HepG2 (cell line): ENCODE results near the gene MEGF6. TPM values are rescaled to one million over a fixed set of nuclear protein-coding genes. Genes with fewer than 3 reads are reported as not detected.

Experiments
- ATAC-seq: fragments of 200-7000 bp; cut with Tn5 transposase; 3 replicates; pipeline ENCODE4 v1.9.1; 2020; ENCODE audit warnings: mild to moderate bottlenecking, moderate library complexity
- BruUV-seq: library from RNA; stranded (reverse); fragments of 400-500 nt; replicated peaks from 2 replicates; lab custom pipeline; 2021; lab: Mats Ljungman, UMichigan
- CTCF ChIA-PET: fragments of 300-600 bp; formaldehyde crosslinking; extraction: SDS; loops from one replicate; lab custom pipeline; 2021; ENCODE audit warnings: low total read pairs, inconsistent platforms, low intra/inter-chr PET ratio; lab: Yijun Ruan, JAX
- POLR2A ChIA-PET: fragments of 350-600 bp; sonication (Branson Sonifier 250); formaldehyde crosslinking; loops from one replicate; lab custom pipeline; 2020; ENCODE audit warnings: antibody characterized with exemption, inconsistent platforms; lab: Yijun Ruan, JAX
- DNase-seq: peaks from one replicate; pipeline ENCODE4 v3.0.0-alpha.2; 2015; ENCODE audit warnings: low spot score
- FAIRE-seq: peaks from 3 replicates; lab custom pipeline; 2011; peaks lifted over from hg19 to GRCh38; lab: Jason Lieb, UNC
- H2AFZ ChIP-seq: one replicate; pipeline ENCODE4 v1.6.1; 2011; ENCODE audit warnings: low read length, inconsistent platforms
- H3K27ac ChIP-seq: fragments of 300-600 bp; 3 replicates; pipeline ENCODE4 v1.8.0; 2011; ENCODE audit warnings: mixed run types, mild to moderate bottlenecking, mixed read lengths, low read length, inconsistent platforms; ENCODE audit not compliant: insufficient read depth; ENCODE audit errors: extremely low read length
- H3K27me3 ChIP-seq, 2 experiments: fragments of 200-600 bp in 1 of 2; 2 replicates in 1 of 2; 3 replicates in 1 of 2; pipeline versions ENCODE4 v1.6.0 to v1.8.0; 2011; ENCODE audit warnings: low read length in 2 of 2, mild to moderate bottlenecking in 2 of 2, moderate library complexity in 2 of 2, inconsistent platforms in 1 of 2; ENCODE audit not compliant: insufficient read depth in 2 of 2, control insufficient read depth in 1 of 2
- H3K36me3 ChIP-seq, 2 experiments: fragments of 200-600 bp in 1 of 2; replicated peaks in 1 of 2; 2 replicates in 1 of 2; 3 replicates in 1 of 2; pipeline versions ENCODE4 v1.5.1 to v1.8.0; 2011; ENCODE audit warnings: low read length in 2 of 2, inconsistent platforms in 1 of 2; ENCODE audit not compliant: insufficient read depth in 2 of 2, control insufficient read depth in 1 of 2
- H3K4me1 ChIP-seq: 2 replicates; pipeline ENCODE4 v1.5.1; 2012; ENCODE audit warnings: low read length, inconsistent platforms; ENCODE audit not compliant: insufficient read depth
- H3K4me2 ChIP-seq: 2 replicates; pipeline ENCODE4 v1.6.0; 2011; ENCODE audit warnings: low read depth, low read length, inconsistent platforms
- H3K4me3 ChIP-seq, 3 experiments: fragments of 200-600 bp in 1 of 3; sonication (generic), shearing (Covaris generic) in 1 of 3; replicated peaks in 1 of 3; 2 replicates each; pipeline ENCODE4 v1.5.1; 2011 to 2016; ENCODE audit warnings: low read length in 3 of 3, inconsistent platforms in 2 of 3, low read depth in 2 of 3, mild to moderate bottlenecking in 2 of 3, control low read depth in 1 of 3, mixed read lengths in 1 of 3; ENCODE audit not compliant: insufficient read depth in 1 of 3
- H3K79me2 ChIP-seq: one replicate; pipeline ENCODE4 v1.6.1; 2011; ENCODE audit warnings: low read length, inconsistent platforms; ENCODE audit not compliant: insufficient read depth
- H3K9ac ChIP-seq: 2 replicates; pipeline ENCODE4 v1.6.0; 2011; ENCODE audit warnings: mild to moderate bottlenecking, low read depth, low read length, inconsistent platforms; ENCODE audit not compliant: insufficient read depth
- H3K9me3 ChIP-seq: 2 replicates; pipeline ENCODE4 v1.5.1; 2012; ENCODE audit warnings: mild to moderate bottlenecking, low read length
- H4K20me1 ChIP-seq: 2 replicates; pipeline ENCODE4 v1.6.0; 2011; ENCODE audit warnings: inconsistent platforms, mild to moderate bottlenecking, low read length, moderate library complexity; ENCODE audit not compliant: insufficient read depth
- CREB1 ChIP-seq, 2 experiments: fragments of 450-650 bp in 1 of 2; IDR thresholded peaks; 2 replicates each; pipeline ENCODE4 v1.6.1; 2016 to 2017; ENCODE audit warnings: control low read depth in 1 of 2, mild to moderate bottlenecking in 1 of 2, missing compliant biosample characterization in 1 of 2, missing genetic modification characterization in 1 of 2
- FOXA3 ChIP-seq: IDR thresholded peaks from 2 replicates; pipeline ENCODE4 v1.6.1; 2016; ENCODE audit warnings: missing genetic modification reagents, missing compliant biosample characterization
- GATAD1 ChIP-seq: IDR thresholded peaks from 2 replicates; pipeline ENCODE4 v1.6.1; 2016; ENCODE audit warnings: missing genetic modification reagents, missing compliant biosample characterization
- KDM2A ChIP-seq: sonication (generic); formaldehyde crosslinking; IDR thresholded peaks from 2 replicates; pipeline ENCODE4 v1.4.0; 2020; ENCODE audit warnings: low read depth, missing genetic modification reagents, borderline replicate concordance
- KLF12 ChIP-seq: sonication (generic); formaldehyde crosslinking; IDR thresholded peaks from 2 replicates; pipeline ENCODE4 v1.4.0; 2020; ENCODE audit warnings: missing genetic modification reagents, borderline replicate concordance
- NR3C1 ChIP-seq: sonication (generic); formaldehyde crosslinking; IDR thresholded peaks from 2 replicates; pipeline ENCODE4 v1.4.0; 2020; ENCODE audit warnings: missing genetic modification reagents
- SIX1 ChIP-seq: sonication (generic); formaldehyde crosslinking; IDR thresholded peaks from 2 replicates; pipeline ENCODE4 v1.4.0; 2020; ENCODE audit warnings: missing genetic modification reagents, borderline replicate concordance
- TEAD3 ChIP-seq: optimal IDR thresholded peaks from 2 replicates; pipeline ENCODE3; 2016; ENCODE audit warnings: borderline replicate concordance
- ZFY ChIP-seq: sonication (generic); formaldehyde crosslinking; IDR thresholded peaks from 2 replicates; pipeline ENCODE4 v1.4.0; 2020; ENCODE audit warnings: missing genetic modification reagents
- ZHX1 ChIP-seq: sonication (generic); formaldehyde crosslinking; IDR thresholded peaks from 2 replicates; pipeline ENCODE4 v1.8.1; 2022; ENCODE audit warnings: low read depth, mild to moderate bottlenecking, missing genetic modification reagents
- ZKSCAN8 ChIP-seq: IDR thresholded peaks from 2 replicates; pipeline ENCODE4 v1.6.1; 2016; ENCODE audit warnings: borderline replicate concordance, missing genetic modification reagents, missing compliant biosample characterization
- ZMYM4 ChIP-seq: sonication (generic); formaldehyde crosslinking; IDR thresholded peaks from 2 replicates; pipeline ENCODE4 v1.8.1; 2023; ENCODE audit warnings: mild to moderate bottlenecking, missing genetic modification reagents
- ZNF282 ChIP-seq: fragments of 450-650 bp; IDR thresholded peaks from 2 replicates; pipeline ENCODE4 v1.6.1; 2018; ENCODE audit not compliant: partially characterized antibody
- ZNF335 ChIP-seq: sonication (generic); formaldehyde crosslinking; IDR thresholded peaks from 2 replicates; pipeline ENCODE4 v1.4.0; 2020; ENCODE audit warnings: missing genetic modification reagents
- ZNF556 ChIP-seq: sonication (generic); formaldehyde crosslinking; IDR thresholded peaks from 2 replicates; pipeline ENCODE4 v1.4.0; 2020; ENCODE audit warnings: mild to moderate bottlenecking, missing genetic modification reagents, borderline replicate concordance
- WGBS: methylation state at CpG from one replicate; pipeline ENCODE4 v1.1.6; 2017; ENCODE audit warnings: low lambda C conversion rate; 5-methylcytosine and 5-hydroxymethylcytosine counted together
- in situ Hi-C: cut with HindIII; loops from 2 replicates; pipeline ENCODE4 v1.10.0; 2017; ENCODE audit warnings: low pct_unique_long_range_greater_than_20kb; ENCODE audit not compliant: extremely low pct_ligation_motif_present
- intact Hi-C: fragments of 100-400 bp; cut with micrococcal nuclease; formaldehyde crosslinking; loops from one replicate; pipeline ENCODE4 v1.10.0; 2022; ENCODE audit not compliant: unreplicated experiment
- polyA plus RNA-seq, 8 experiments: library from polyadenylated mRNA; depleted of rRNA in 3 of 8; stranded (reverse) in 7 of 8; unstranded in 1 of 8; fragments of >200 nt; fragmentation: Illumina TruSeq in 4 of 8; extraction: Trizol in 4 of 8; gene quantifications; 2 replicates each; pipeline versions ENCODE4 v1.2.1 to v1.2.3, GENCODE V29; 2011 to 2016; ENCODE audit warnings: low read depth in 4 of 8, missing spikeins in 1 of 8, mixed read lengths in 1 of 8; ENCODE audit not compliant: insufficient read depth in 1 of 8
- total RNA-seq, 5 experiments: library from RNA; depleted of rRNA; stranded (reverse); fragments of >200 nt; fragmentation: Illumina TruSeq; extraction: Trizol; gene quantifications; 2 replicates each; pipeline ENCODE4 v1.2.3, GENCODE V29; 2016; ENCODE audit warnings: low read depth in 1 of 5
- TF ChIP-seq, protein P1 (sequence below): sonication (generic); formaldehyde crosslinking; IDR thresholded peaks from 2 replicates; pipeline ENCODE4 v1.4.0; 2020; ENCODE audit warnings: missing genetic modification reagents, borderline replicate concordance
- TF ChIP-seq, protein P2 (sequence below): sonication (generic); formaldehyde crosslinking; IDR thresholded peaks from 2 replicates; pipeline ENCODE4 v1.8.1; 2023; ENCODE audit warnings: mild to moderate bottlenecking, missing genetic modification reagents, borderline replicate concordance
- TF ChIP-seq, protein P3 (sequence below): sonication (generic); formaldehyde crosslinking; IDR thresholded peaks from 2 replicates; pipeline ENCODE4 v1.5.0; 2020; ENCODE audit warnings: missing genetic modification reagents, mild to moderate bottlenecking, borderline replicate concordance
- TF ChIP-seq, protein P4 (sequence below): IDR thresholded peaks from 2 replicates; pipeline ENCODE4 v1.6.1; 2016; ENCODE audit warnings: low read depth, control low read depth

The MEGF6 gene
- total and polyA plus RNA-seq, 2 of the 13 experiments (the other 11 are each of a cell fraction or from before 2014, with no cell fraction given) = 1.9 TPM

DNA sequence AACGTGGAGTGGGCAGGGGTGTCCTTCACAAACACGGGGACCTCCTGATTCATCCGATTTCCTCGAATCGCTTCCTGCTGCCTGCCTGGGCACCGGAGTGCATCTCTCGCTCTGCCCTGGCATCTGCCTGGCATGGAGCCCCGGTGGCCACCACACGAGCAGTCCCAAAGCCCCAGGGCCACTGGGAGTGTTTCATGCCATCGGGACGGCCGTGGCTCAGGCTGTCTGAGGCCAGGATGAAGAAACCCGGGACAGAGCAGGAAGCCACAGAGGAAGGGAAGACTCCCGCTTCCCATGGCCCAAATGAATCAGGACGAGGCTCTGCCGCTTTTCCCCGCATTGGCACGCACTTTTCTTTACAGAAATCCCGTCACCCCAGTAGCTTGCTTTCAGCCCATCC, 32.4 kb downstream of the MEGF6 start:
- Histone ChIP-seq H4K20me1 (no peaks in the 10 kb centered on the region), H2AFZ (no peak overlapping the region), H3K36me3 (no peaks in the 10 kb centered on the region), H3K4me1 (no peaks in the 10 kb centered on the region), H3K27me3 (peaks cover 19 to 46% of the 10 kb centered on the region in 2 experiments), H3K27ac (no peak overlapping the region), H3K4me2 (no peak overlapping the region), H3K9me3 (no peaks in the 10 kb centered on the region), H3K9ac (no peak overlapping the region), H3K4me3 (no peak overlapping the region), H3K79me2 (no peaks in the 10 kb centered on the region)
- CTCF ChIA-PET = no interaction called here
- POLR2A ChIA-PET = no interaction called here
- ATAC-seq (no peak), DNase-seq (no peak), FAIRE-seq (no peak)
- 19% methylated on average over 5 of the region's 19 CpGs for WGBS
- no TSS peak for BruUV-seq
- intact Hi-C loops = no loop called here
- in situ Hi-C loops = no loop called here
- no peak for TF ChIP-seq ZNF282
- no peak for TF ChIP-seq KLF12 (CRISPR knock-in tag)
- TF ChIP-seq GATAD1 (CRISPR knock-in tag) = no peak
- TF ChIP-seq FOXA3 (CRISPR knock-in tag) = no peak
- TF ChIP-seq SIX1 (CRISPR knock-in tag) = no peak
- TF ChIP-seq, protein P1, sequence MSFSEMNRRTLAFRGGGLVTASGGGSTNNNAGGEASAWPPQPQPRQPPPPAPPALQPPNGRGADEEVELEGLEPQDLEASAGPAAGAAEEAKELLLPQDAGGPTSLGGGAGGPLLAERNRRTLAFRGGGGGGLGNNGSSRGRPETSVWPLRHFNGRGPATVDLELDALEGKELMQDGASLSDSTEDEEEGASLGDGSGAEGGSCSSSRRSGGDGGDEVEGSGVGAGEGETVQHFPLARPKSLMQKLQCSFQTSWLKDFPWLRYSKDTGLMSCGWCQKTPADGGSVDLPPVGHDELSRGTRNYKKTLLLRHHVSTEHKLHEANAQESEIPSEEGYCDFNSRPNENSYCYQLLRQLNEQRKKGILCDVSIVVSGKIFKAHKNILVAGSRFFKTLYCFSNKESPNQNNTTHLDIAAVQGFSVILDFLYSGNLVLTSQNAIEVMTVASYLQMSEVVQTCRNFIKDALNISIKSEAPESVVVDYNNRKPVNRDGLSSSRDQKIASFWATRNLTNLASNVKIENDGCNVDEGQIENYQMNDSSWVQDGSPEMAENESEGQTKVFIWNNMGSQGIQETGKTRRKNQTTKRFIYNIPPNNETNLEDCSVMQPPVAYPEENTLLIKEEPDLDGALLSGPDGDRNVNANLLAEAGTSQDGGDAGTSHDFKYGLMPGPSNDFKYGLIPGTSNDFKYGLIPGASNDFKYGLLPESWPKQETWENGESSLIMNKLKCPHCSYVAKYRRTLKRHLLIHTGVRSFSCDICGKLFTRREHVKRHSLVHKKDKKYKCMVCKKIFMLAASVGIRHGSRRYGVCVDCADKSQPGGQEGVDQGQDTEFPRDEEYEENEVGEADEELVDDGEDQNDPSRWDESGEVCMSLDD = no peak
- TF ChIP-seq, protein P2, sequence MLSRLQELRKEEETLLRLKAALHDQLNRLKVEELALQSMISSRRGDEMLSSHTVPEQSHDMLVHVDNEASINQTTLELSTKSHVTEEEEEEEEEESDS (CRISPR knock-in tag) = no peak
- no peak for TF ChIP-seq KDM2A (CRISPR knock-in tag)
- TF ChIP-seq ZHX1 = no peak
- TF ChIP-seq, protein P3, sequence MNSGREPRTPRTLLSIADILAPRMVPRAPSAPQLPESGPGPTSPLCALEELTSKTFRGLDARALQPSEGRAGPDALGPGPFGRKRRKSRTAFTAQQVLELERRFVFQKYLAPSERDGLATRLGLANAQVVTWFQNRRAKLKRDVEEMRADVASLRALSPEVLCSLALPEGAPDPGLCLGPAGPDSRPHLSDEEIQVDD (CRISPR knock-in tag) = no peak
- no peak for TF ChIP-seq ZNF556 (CRISPR knock-in tag)
- no peak for TF ChIP-seq TEAD3
- no peak for TF ChIP-seq NR3C1
- TF ChIP-seq, protein P4, sequence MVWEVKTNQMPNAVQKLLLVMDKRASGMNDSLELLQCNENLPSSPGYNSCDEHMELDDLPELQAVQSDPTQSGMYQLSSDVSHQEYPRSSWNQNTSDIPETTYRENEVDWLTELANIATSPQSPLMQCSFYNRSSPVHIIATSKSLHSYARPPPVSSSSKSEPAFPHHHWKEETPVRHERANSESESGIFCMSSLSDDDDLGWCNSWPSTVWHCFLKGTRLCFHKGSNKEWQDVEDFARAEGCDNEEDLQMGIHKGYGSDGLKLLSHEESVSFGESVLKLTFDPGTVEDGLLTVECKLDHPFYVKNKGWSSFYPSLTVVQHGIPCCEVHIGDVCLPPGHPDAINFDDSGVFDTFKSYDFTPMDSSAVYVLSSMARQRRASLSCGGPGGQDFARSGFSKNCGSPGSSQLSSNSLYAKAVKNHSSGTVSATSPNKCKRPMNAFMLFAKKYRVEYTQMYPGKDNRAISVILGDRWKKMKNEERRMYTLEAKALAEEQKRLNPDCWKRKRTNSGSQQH = no peak
- TF ChIP-seq ZKSCAN8 (CRISPR knock-in tag) = no peak
- no peak for TF ChIP-seq ZFY (CRISPR knock-in tag)
- TF ChIP-seq ZMYM4 = no peak
- no peak for TF ChIP-seq CREB1 (IDR thresholded peaks at IDR 0.05)
- TF ChIP-seq CREB1 (CRISPR knock-in tag; IDR thresholded peaks at IDR 0.05) = no peak
- no peak for TF ChIP-seq ZNF335
